NCI-H1417 treated with DMSO at 0.1 percent for 48 hours (cell line): Measurements from ENCODE around the gene SOX13.
"Not testable (repeated sequence)": the region's sequence is repeated elsewhere in the genome, so short reads cannot be mapped to it uniquely, and the experiment has no call there.

Experiments used
- DNase-seq: peaks from one replicate; lab custom pipeline; 2025; lab: John Stamatoyannopoulos, UW

SOX13 gene

GRCh38 chr1:204072931-204073836 is at the start of gene SOX13:
Gene SOX13, plus strand, starts transcription at chr1:204073115. Its CDS starts 39,801 bp downstream, at chr1:204112916.
- no peak for DNase-seq

GRCh38 chr1:204025917-204026707 is 46.8 kb upstream of the SOX13 start:
- no peak for DNase-seq

GRCh38 chr1:204027446-204027845 is 45.5 kb upstream of the SOX13 start:
- no peak for DNase-seq

GRCh38 chr1:204029016-204029415 is 43.9 kb upstream of the SOX13 start:
- no peak for DNase-seq

GRCh38 chr1:204031098-204031710 is 41.7 kb upstream of the SOX13 start:
- no peak for DNase-seq

GRCh38 chr1:204032642-204033235 is 40.2 kb upstream of the SOX13 start:
- no peak for DNase-seq

GRCh38 chr1:204033306-204033705 is 39.6 kb upstream of the SOX13 start:
- no peak for DNase-seq

- DNase-seq: no peak
These were observed 35.8 kb upstream of the SOX13 start for GRCh38 chr1:204036882-204037655.

- DNase-seq: no peak
These were observed 31.6 kb upstream of the SOX13 start for GRCh38 chr1:204041232-204041767.

- no peak for DNase-seq
These were observed 31.0 kb upstream of the SOX13 start for GRCh38 chr1:204041803-204042505.

GRCh38 chr1:204042516-204042915 is 30.4 kb upstream of the SOX13 start:
- DNase-seq: no peak

- no peak for DNase-seq
These were observed 29.2 kb upstream of the SOX13 start for GRCh38 chr1:204043680-204044079.

- no peak for DNase-seq
These were observed 28.5 kb upstream of the SOX13 start for GRCh38 chr1:204044448-204044847.

GRCh38 chr1:204045430-204045829 is 27.5 kb upstream of the SOX13 start:
- DNase-seq: no peak

- no peak for DNase-seq
These were observed 26.6 kb upstream of the SOX13 start for GRCh38 chr1:204046346-204046745.

GRCh38 chr1:204048796-204049195 is 24.1 kb upstream of the SOX13 start:
- DNase-seq: not testable (repeated sequence)

- DNase-seq: no peak
These were observed 21.7 kb upstream of the SOX13 start for GRCh38 chr1:204051258-204051657.

- DNase-seq: no peak
These were observed 21.2 kb upstream of the SOX13 start for GRCh38 chr1:204051718-204052117.

- DNase-seq: no peak
These were observed 19.0 kb upstream of the SOX13 start for GRCh38 chr1:204053893-204054292.

- DNase-seq: no peak
These were observed 12.9 kb upstream of the SOX13 start for GRCh38 chr1:204059970-204060369.
